PFSK-1 (cell line): ENCODE results near the gene SMIM9.

Experiments used
- FOXP2 ChIP-seq: optimal IDR thresholded peaks from 2 replicates; pipeline ENCODE3; 2011; ENCODE audit warnings: borderline replicate concordance, control low read depth, inconsistent platforms; ENCODE audit not compliant: insufficient read depth; ENCODE audit errors: extremely low read length, extremely low read depth
- POLR2AphosphoS5 ChIP-seq: IDR thresholded peaks from 2 replicates; pipeline ENCODE4 v1.6.1; 2012; ENCODE audit warnings: low read depth, mild to moderate bottlenecking, control low read depth, low read length, moderate library complexity
- SIN3A ChIP-seq: IDR thresholded peaks from 2 replicates; pipeline ENCODE4 v1.6.1; 2012; ENCODE audit warnings: mild to moderate bottlenecking, low read length, moderate library complexity, borderline replicate concordance; ENCODE audit not compliant: insufficient read depth
- TAF1 ChIP-seq: IDR thresholded peaks from 2 replicates; pipeline ENCODE4 v1.6.1; 2012; ENCODE audit warnings: low read length, control low read depth, borderline replicate concordance; ENCODE audit not compliant: insufficient read depth
- TF ChIP-seq, protein P1 (sequence below), 2 experiments: IDR thresholded peaks; 2 replicates each; pipeline versions ENCODE4 v1.6.1 to v1.8.0; 2011 to 2012; ENCODE audit warnings: low read depth in 2 of 2, low read length in 2 of 2, control low read depth in 1 of 2, inconsistent platforms in 1 of 2, mild to moderate bottlenecking in 1 of 2, moderate library complexity in 1 of 2; ENCODE audit not compliant: insufficient read depth in 1 of 2

Gene SMIM9

DNA sequence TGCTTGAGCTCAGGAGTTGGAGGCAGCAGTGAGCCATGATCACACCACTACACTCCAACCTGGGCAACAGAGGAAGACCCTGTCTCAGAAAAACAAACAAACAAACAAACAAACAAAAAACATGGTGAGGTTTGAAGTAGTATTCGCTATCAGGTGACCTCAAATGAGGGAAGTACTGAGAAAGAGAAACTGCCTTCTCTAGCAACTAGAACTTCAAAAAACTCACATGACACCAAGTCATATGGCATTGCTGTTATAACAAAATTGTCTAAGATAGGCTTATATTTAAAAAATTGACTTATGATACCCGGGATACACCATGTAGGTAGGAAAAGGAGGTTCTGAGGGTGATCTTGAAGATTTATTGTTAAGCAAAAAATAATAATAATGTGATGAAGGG, 39.4 kb downstream of the SMIM9 start:
- TF ChIP-seq, protein P1, sequence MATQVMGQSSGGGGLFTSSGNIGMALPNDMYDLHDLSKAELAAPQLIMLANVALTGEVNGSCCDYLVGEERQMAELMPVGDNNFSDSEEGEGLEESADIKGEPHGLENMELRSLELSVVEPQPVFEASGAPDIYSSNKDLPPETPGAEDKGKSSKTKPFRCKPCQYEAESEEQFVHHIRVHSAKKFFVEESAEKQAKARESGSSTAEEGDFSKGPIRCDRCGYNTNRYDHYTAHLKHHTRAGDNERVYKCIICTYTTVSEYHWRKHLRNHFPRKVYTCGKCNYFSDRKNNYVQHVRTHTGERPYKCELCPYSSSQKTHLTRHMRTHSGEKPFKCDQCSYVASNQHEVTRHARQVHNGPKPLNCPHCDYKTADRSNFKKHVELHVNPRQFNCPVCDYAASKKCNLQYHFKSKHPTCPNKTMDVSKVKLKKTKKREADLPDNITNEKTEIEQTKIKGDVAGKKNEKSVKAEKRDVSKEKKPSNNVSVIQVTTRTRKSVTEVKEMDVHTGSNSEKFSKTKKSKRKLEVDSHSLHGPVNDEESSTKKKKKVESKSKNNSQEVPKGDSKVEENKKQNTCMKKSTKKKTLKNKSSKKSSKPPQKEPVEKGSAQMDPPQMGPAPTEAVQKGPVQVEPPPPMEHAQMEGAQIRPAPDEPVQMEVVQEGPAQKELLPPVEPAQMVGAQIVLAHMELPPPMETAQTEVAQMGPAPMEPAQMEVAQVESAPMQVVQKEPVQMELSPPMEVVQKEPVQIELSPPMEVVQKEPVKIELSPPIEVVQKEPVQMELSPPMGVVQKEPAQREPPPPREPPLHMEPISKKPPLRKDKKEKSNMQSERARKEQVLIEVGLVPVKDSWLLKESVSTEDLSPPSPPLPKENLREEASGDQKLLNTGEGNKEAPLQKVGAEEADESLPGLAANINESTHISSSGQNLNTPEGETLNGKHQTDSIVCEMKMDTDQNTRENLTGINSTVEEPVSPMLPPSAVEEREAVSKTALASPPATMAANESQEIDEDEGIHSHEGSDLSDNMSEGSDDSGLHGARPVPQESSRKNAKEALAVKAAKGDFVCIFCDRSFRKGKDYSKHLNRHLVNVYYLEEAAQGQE (IDR thresholded peaks at IDR 0.05; ENCODE audit: insufficient read depth in 1 of 2, low read depth in 2 of 2, low read length in 2 of 2) = no peak
- no peak for TF ChIP-seq TAF1
- TF ChIP-seq FOXP2 = no peak
- no peak for TF ChIP-seq POLR2AphosphoS5
- TF ChIP-seq SIN3A = no peak

DNA sequence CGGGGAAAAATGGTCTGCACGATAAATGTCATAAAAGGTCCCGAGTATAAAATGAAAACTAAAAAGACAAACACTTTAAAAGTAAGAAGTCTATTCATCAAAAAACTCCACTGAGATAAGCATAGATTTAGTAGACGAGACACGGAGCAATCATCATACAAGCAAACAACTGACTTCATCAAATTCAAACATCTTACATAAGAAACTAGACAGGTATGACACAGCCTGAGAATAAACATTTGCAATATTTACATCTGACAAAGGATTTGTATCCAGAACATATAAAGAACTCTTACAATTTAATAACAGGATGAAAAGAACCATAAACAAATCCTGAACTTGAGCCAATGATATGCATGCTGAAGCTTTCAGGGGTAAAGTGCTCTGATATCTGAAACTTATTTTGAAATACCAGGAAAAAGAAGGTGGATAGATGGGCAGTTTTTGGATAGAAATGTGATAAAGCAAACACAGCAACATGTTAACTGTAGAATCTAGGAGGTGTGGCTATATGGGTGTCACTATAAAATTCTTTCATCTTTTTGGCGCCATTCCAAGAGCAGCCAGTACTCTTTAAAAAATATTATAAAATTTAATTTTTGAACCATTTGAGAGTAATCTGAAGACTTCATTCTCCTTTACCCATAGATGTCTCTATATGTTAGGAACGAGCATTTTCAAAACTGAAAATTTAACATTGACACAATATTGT, 41.2 kb downstream of the SMIM9 start:
- TF ChIP-seq, protein P1 (IDR thresholded peaks at IDR 0.05; ENCODE audit: insufficient read depth in 1 of 2, low read depth in 2 of 2, low read length in 2 of 2) = no peak
- no peak for TF ChIP-seq FOXP2
- no peak for TF ChIP-seq POLR2AphosphoS5
- no peak for TF ChIP-seq SIN3A
- no peak for TF ChIP-seq TAF1

DNA sequence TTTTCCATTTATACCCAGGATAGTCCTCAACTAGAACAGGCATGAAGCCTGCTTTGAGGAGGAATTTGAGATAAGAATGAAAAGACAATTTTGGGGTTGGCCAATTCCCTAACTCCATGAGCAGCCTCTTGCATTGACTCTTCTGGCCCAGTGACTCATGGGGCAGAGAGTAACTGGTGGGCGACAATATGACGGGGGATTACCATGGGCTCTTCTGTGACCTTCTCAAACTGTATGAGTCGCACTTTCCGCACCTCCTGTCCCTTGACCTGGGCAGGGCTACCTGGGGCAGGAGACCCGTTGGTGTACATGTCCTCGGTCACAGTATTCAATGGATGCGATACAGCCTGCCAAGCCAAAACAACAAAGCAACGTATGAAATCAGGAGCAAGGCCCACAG, 42.5 kb downstream of the SMIM9 start:
- TF ChIP-seq, protein P1 (IDR thresholded peaks at IDR 0.05; ENCODE audit: insufficient read depth in 1 of 2, low read depth in 2 of 2, low read length in 2 of 2) = no peak
- TF ChIP-seq FOXP2 = no peak
- no peak for TF ChIP-seq POLR2AphosphoS5
- TF ChIP-seq SIN3A = no peak
- no peak for TF ChIP-seq TAF1

DNA sequence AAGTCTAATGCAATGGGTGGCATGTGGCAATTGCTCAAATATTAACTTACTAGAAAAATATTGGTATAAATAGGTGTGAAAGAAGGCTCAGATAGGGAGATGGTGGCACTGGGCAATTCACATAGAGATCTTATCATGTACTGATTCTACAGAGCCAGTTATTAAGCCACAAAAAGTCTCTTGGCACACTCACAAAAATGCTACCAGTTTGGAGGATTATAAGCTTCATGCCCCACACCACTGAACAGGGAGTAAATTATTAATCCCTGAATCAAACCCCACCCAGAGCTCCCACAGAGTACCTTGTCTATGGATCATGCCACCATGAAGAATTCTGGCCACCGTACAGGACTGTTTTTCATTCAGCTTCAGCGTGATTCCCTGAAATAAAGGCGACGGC, 43.0 kb downstream of the SMIM9 start:
- no peak for TF ChIP-seq POLR2AphosphoS5
- TF ChIP-seq SIN3A = no peak
- no peak for TF ChIP-seq FOXP2
- TF ChIP-seq TAF1 = no peak
- TF ChIP-seq, protein P1 (IDR thresholded peaks at IDR 0.05; ENCODE audit: insufficient read depth in 1 of 2, low read depth in 2 of 2, low read length in 2 of 2) = no peak

DNA sequence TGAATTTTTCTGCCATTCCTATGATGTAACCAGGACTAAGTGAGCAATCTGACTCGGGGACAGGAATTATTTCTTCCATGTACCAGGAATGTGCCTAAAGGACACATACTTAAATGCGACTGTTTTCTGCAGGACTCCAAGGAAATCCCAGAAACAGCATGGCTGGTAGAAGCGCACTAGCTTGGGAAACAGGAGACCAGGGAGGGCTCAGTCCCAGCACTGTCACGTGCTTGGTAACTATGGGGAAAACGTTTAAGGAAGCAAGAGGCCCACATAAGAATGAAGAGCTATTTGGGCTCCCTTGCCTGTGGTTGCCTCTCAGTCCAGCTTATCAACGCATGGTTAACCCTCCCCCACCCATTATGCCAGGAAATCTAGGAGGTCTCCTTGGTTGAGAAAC, 48.7 kb downstream of the SMIM9 start:
- TF ChIP-seq TAF1 (no peak), FOXP2 (no peak), POLR2AphosphoS5 (no peak), SIN3A (no peak)
- TF ChIP-seq, protein P1 (IDR thresholded peaks at IDR 0.05; ENCODE audit: insufficient read depth in 1 of 2, low read depth in 2 of 2, low read length in 2 of 2) = no peak
